Activated naive CD4-positive, alpha-beta T cell treated with anti-CD3 and anti-CD28 coated beads for 36 hours (primary cell): ENCODE data around the gene NME9. TPM values are rescaled to one million over a fixed set of nuclear protein-coding genes. Genes with fewer than 3 reads are reported as not detected.

Experiments used
- CTCF ChIA-PET: fragments of 350-600 bp; sonication (Branson Sonifier 250); formaldehyde crosslinking; loops from one replicate; lab custom pipeline; 2021; ENCODE audit warnings: antibody characterized with exemption; lab: Charles Lee
- DNase-seq: peaks from one replicate; pipeline ENCODE4 v3.0.0-alpha.2; 2020
- H3K27ac Mint-ChIP-seq: one replicate; pipeline ENCODE4 v1.8.0; 2021; ENCODE audit warnings: mild to moderate bottlenecking, mixed read lengths
- H3K27me3 Mint-ChIP-seq: one replicate; pipeline ENCODE4 v1.8.0; 2021; ENCODE audit warnings: low read depth, mixed read lengths
- H3K36me3 Mint-ChIP-seq: one replicate; pipeline ENCODE4 v1.8.0; 2021; ENCODE audit warnings: low read depth, mixed read lengths
- H3K4me1 Mint-ChIP-seq: one replicate; pipeline ENCODE4 v1.8.0; 2021; ENCODE audit warnings: low read depth, mixed read lengths
- H3K4me3 Mint-ChIP-seq: one replicate; pipeline ENCODE4 v1.8.0; 2021; ENCODE audit warnings: mild to moderate bottlenecking, moderate library complexity, mixed read lengths
- H3K9me3 Mint-ChIP-seq: one replicate; pipeline ENCODE4 v1.8.0; 2021; ENCODE audit warnings: mixed read lengths
- intact Hi-C: fragments of 100-400 bp; cut with micrococcal nuclease; formaldehyde crosslinking; loops from one replicate; pipeline ENCODE4 v1.15.1; 2023
- total RNA-seq, 2 experiments: library from RNA; stranded (reverse); gene quantifications; one replicate each; pipeline ENCODE4 v1.2.3, GENCODE V29; 2021

Gene NME9
- total RNA-seq, 2 experiments from 2014 or later = 2.0 to 2.4 TPM

DNA sequence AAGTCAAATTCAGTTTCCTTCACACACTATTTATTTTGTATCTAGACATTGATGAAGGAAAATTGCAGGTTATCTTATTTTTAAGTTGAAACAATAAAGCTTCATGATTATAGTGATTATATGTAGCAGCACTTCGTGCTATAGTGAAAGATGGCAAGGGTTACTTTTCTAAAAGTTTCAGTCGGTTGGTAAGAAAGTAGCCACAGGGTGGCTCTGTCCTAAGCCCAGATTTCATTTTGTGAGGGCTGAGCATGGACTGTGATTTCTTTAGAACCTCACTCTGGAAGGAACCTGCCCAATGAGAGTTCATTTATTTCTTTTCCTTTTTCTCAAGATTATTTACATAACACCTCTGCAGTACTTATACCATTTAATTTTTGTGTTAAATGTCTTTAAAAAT lies 66.5 kb downstream of the NME9 start:
- Mint-ChIP-seq H3K36me3 (peaks cover 8% of the 10 kb centered on the region), H3K27ac (no peak overlapping the region), H3K4me1 (no peaks in the 10 kb centered on the region), H3K4me3 (no peak overlapping the region), H3K27me3 (no peaks in the 10 kb centered on the region), H3K9me3 (no peaks in the 10 kb centered on the region)
- intact Hi-C loops = loop anchor here (2.0 kb wide), 1 partner anchor 66 kb away; the partner anchor contains the start of gene NME9
- DNase-seq = no peak
- CTCF ChIA-PET = interaction anchor here (0.6 to 1.6 kb wide), 2 partner anchors 9 to 211 kb away, joined by 4 to 5 read pairs; no protein-coding TSS in a partner anchor

DNA sequence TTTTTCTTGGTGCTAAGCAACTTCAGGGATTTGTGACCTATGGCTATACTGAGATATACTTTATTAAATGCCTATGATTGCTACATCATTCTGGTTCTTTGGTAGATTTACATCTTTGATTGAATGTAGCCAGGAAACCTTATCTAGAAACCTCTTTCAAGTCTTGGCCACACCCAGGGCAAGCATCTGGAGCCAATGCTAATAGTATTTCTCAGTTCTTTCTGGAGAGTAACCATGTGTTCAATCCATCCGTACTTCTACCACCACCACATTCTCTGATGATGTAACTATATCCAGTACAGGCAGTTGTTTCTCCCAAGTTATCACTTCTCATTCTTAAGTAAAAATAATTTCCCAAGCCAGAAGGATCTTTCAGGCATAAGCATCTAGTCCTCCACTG lies 69.0 kb downstream of the NME9 start:
- intact Hi-C loops = no loop called here
- Mint-ChIP-seq H3K27me3 (no peaks in the 10 kb centered on the region), H3K36me3 (peaks cover 14% of the 10 kb centered on the region), H3K27ac (no peak overlapping the region), H3K4me3 (no peak overlapping the region), H3K4me1 (no peaks in the 10 kb centered on the region), H3K9me3 (no peaks in the 10 kb centered on the region)
- CTCF ChIA-PET = no interaction called here
- no peak for DNase-seq

GRCh38 chr3:138259126-138259525 lies 70.5 kb downstream of the NME9 start:
- peaks cover 9% of the 10 kb centered on the region for H3K36me3 Mint-ChIP-seq
- intact Hi-C loops = no loop called here
- no peaks in the 10 kb centered on the region for H3K27me3 Mint-ChIP-seq
- DNase-seq = no peak
- no peaks in the 10 kb centered on the region for H3K9me3 Mint-ChIP-seq
- H3K4me1 Mint-ChIP-seq = no peaks in the 10 kb centered on the region
- H3K27ac Mint-ChIP-seq = no peak overlapping the region
- CTCF ChIA-PET = interaction anchor here (1.0 kb wide), 1 partner anchor 13 kb away, joined by 4 read pairs; no protein-coding TSS in a partner anchor
- H3K4me3 Mint-ChIP-seq = no peak overlapping the region

GRCh38 chr3:138257986-138258385 lies 71.7 kb downstream of the NME9 start:
- Mint-ChIP-seq H3K4me1 (no peaks in the 10 kb centered on the region), H3K27ac (no peak overlapping the region), H3K4me3 (no peak overlapping the region), H3K36me3 (peaks cover 11% of the 10 kb centered on the region), H3K27me3 (no peaks in the 10 kb centered on the region), H3K9me3 (no peaks in the 10 kb centered on the region)
- CTCF ChIA-PET = no interaction called here
- intact Hi-C loops = no loop called here
- DNase-seq = no peak

DNA sequence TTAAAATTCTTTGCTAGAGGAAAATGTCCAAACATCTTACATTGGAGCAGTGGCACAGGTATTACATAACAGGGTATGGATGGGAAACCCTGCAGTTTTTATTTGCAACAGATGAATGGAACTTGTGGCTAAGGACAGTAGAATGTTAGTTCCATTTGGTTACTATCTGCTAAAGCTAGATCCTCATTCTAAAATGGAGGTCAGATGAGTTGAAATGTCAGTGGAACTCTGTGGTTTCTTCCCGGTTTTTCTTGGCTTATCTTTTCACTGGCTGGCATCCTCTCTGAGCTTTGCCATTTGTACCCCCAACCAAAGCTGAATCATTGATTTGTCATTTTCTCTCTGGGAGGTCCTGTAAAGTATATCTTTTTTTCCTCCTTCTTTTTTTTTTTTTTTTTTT lies 73.6 kb downstream of the NME9 start:
- Mint-ChIP-seq H3K4me3 (no peak overlapping the region), H3K27ac (no peak overlapping the region), H3K4me1 (no peaks in the 10 kb centered on the region), H3K9me3 (no peaks in the 10 kb centered on the region), H3K36me3 (peaks cover 11% of the 10 kb centered on the region), H3K27me3 (no peaks in the 10 kb centered on the region)
- CTCF ChIA-PET = interaction anchor here (0.6 to 1.0 kb wide), 2 partner anchors 41 to 275 kb away, joined by 3 read pairs; no protein-coding TSS in a partner anchor
- DNase-seq = no peak
- intact Hi-C loops = no loop called here

DNA sequence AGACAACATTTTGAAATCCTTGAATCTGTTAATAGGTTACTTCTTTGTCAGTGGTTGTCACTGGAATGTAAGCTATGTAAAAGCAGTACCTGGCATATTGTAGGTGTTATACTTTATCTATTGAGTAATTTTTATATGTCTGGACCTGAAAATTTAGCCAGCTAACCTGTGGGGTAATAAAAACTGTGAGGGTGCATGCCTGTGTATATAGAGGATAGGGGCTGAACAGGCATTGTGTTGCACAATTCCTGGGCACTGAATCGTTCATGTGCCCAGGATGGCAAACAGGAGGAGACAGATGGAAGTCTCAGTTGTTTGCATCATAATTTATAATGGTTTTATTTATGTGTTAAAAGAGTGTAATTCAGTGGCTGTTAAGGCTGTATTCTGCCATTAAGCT lies 75.4 kb downstream of the NME9 start:
- H3K9me3 Mint-ChIP-seq = no peaks in the 10 kb centered on the region
- no peak for DNase-seq
- no peak overlapping the region for H3K27ac Mint-ChIP-seq
- H3K27me3 Mint-ChIP-seq = no peaks in the 10 kb centered on the region
- H3K4me3 Mint-ChIP-seq = no peak overlapping the region
- CTCF ChIA-PET = interaction anchor here (0.7 kb wide), 1 partner anchor 35 kb away, joined by 3 read pairs; no protein-coding TSS in a partner anchor
- H3K4me1 Mint-ChIP-seq = no peaks in the 10 kb centered on the region
- H3K36me3 Mint-ChIP-seq = peaks cover 14% of the 10 kb centered on the region
- intact Hi-C loops = no loop called here

GRCh38 chr3:138253609-138254008 lies 76.0 kb downstream of the NME9 start:
- intact Hi-C loops = no loop called here
- CTCF ChIA-PET = interaction anchor here (0.7 kb wide), 1 partner anchor 211 kb away, joined by 3 read pairs; no protein-coding TSS in a partner anchor

More at GRCh38 chr3:138253609-138254008, 76.0 kb downstream of the NME9 start:
- Mint-ChIP-seq H3K27ac (no peak overlapping the region), H3K36me3 (peaks cover 16% of the 10 kb centered on the region), H3K4me1 (no peaks in the 10 kb centered on the region), H3K9me3 (no peaks in the 10 kb centered on the region), H3K27me3 (no peaks in the 10 kb centered on the region), H3K4me3 (no peak overlapping the region)
- no peak for DNase-seq

Other genes with a start within 250 kb of the NME9 start
- gene DZIP1L, start 214.2 kb downstream of the NME9 start, total RNA-seq = not detected
- gene A4GNT, start 197.5 kb downstream of the NME9 start, total RNA-seq = not detected
- 10 to 100 TPM; 20.0 to 22.3 TPM for gene DBR1, start 154.9 kb downstream of the NME9 start, total RNA-seq
- gene ARMC8, start 142.6 kb downstream of the NME9 start, total RNA-seq = 10 to 100 TPM; 38.2 to 42.7 TPM
- gene MRAS, start 18.7 kb upstream of the NME9 start, total RNA-seq = under 1 TPM; 0.52 to 0.62 TPM
- gene ESYT3, start 104.8 kb upstream of the NME9 start, total RNA-seq = 1 to 10 TPM in 1 of 2 experiments, under 1 TPM in 1; 0.96 to 1.1 TPM